ENCODE results near the gene AKAP3. TPM values are rescaled to one million over a fixed set of nuclear protein-coding genes. Genes with fewer than 3 reads are reported as not detected.

AKAP3 gene
- total and polyA plus RNA-seq, 10 of the 15 experiments (the other 5 are each of a cell fraction or from before 2014, with no cell fraction given): 0.40 to 2.4 (median 1.3) TPM

GRCh38 chr12:4589941-4590340, 58.9 kb downstream of the AKAP3 start:
- no peak for FAIRE-seq
- in situ Hi-C loops (cut with MboI): no loop called here
- no TSS peak for BruUV-seq (replicated peaks)

More at GRCh38 chr12:4589941-4590340, 58.9 kb downstream of the AKAP3 start:
- no peak for DNase-seq (ENCODE audit: low read depth, low spot score)
- H3K4me3 ChIP-seq: no peak overlapping the region
- no peaks in the 10 kb centered on the region for H3K9me3 ChIP-seq (replicated peaks; ENCODE audit: control insufficient read depth, insufficient read depth, low read length)
- no peaks in the 10 kb centered on the region for H4K20me1 ChIP-seq (ENCODE audit: control insufficient read depth, insufficient read depth)
- RAD21 ChIA-PET (ENCODE audit: unreplicated experiment): no interaction called here
- H3K27ac ChIP-seq (ENCODE audit: control insufficient read depth, insufficient read depth): no peak overlapping the region
- SMC1A ChIA-PET (ENCODE audit: uncharacterized antibody, unreplicated experiment): interaction anchor here (0.6 to 1.2 kb wide), 2 partner anchors 14 to 15 kb away, joined by 3 to 4 read pairs; no protein-coding TSS in a partner anchor
- H3K79me2 ChIP-seq (ENCODE audit: control insufficient read depth, insufficient read depth, low read length): no peaks in the 10 kb centered on the region
- H3K4me2 ChIP-seq (ENCODE audit: control insufficient read depth, insufficient read depth): no peak overlapping the region
- WGBS (ENCODE audit: insufficient coverage, insufficient replicate concordance, low lambda C conversion rate, missing lambda C conversion rate): 20% methylated on average over 2 of the region's 2 CpGs
- H3K27me3 ChIP-seq (replicated peaks in 1 of 2; ENCODE audit: control insufficient read depth in 2 of 2, insufficient read depth in 2 of 2, low read length in 1 of 2): no peaks in the 10 kb centered on the region
- no peaks in the 10 kb centered on the region for H3K36me3 ChIP-seq (ENCODE audit: control insufficient read depth in 2 of 2, insufficient read depth in 2 of 2, low read length in 1 of 2)
- POLR2A ChIA-PET: no interaction called here
- CTCF ChIA-PET: no interaction called here
- no peak for ATAC-seq
- no peak overlapping the region for H3K9ac ChIP-seq (ENCODE audit: control insufficient read depth, insufficient read depth, low read length)
- H3K4me1 ChIP-seq (ENCODE audit: control insufficient read depth, insufficient read depth, low read length): no peaks in the 10 kb centered on the region
- intact Hi-C loops (cut with micrococcal nuclease; ENCODE audit: unreplicated experiment): no loop called here
- TF ChIP-seq, protein P1, sequence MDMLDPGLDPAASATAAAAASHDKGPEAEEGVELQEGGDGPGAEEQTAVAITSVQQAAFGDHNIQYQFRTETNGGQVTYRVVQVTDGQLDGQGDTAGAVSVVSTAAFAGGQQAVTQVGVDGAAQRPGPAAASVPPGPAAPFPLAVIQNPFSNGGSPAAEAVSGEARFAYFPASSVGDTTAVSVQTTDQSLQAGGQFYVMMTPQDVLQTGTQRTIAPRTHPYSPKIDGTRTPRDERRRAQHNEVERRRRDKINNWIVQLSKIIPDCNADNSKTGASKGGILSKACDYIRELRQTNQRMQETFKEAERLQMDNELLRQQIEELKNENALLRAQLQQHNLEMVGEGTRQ (IDR thresholded peaks at IDR 0.05; ENCODE audit: borderline replicate concordance, low read depth, low read length): no peak
- TF ChIP-seq LARP7 (IDR thresholded peaks at IDR 0.05) (no peak), PAX8 (IDR thresholded peaks at IDR 0.05) (no peak), TCF7 (IDR thresholded peaks at IDR 0.05; ENCODE audit: borderline replicate concordance) (no peak), EP300 (IDR thresholded peaks at IDR 0.05; ENCODE audit: borderline replicate concordance in 1 of 2, control insufficient read depth in 1 of 2, low read depth in 2 of 2, low read length in 2 of 2) (no peak), CHD2 (IDR thresholded peaks at IDR 0.05; ENCODE audit: borderline replicate concordance, low read depth, low read length) (no peak), ZNF384 (IDR thresholded peaks at IDR 0.05; ENCODE audit: borderline replicate concordance, low read depth, low read length) (no peak), POLR2AphosphoS5 (IDR thresholded peaks at IDR 0.05; ENCODE audit: low read length) (no peak)
- TF ChIP-seq, protein P2, sequence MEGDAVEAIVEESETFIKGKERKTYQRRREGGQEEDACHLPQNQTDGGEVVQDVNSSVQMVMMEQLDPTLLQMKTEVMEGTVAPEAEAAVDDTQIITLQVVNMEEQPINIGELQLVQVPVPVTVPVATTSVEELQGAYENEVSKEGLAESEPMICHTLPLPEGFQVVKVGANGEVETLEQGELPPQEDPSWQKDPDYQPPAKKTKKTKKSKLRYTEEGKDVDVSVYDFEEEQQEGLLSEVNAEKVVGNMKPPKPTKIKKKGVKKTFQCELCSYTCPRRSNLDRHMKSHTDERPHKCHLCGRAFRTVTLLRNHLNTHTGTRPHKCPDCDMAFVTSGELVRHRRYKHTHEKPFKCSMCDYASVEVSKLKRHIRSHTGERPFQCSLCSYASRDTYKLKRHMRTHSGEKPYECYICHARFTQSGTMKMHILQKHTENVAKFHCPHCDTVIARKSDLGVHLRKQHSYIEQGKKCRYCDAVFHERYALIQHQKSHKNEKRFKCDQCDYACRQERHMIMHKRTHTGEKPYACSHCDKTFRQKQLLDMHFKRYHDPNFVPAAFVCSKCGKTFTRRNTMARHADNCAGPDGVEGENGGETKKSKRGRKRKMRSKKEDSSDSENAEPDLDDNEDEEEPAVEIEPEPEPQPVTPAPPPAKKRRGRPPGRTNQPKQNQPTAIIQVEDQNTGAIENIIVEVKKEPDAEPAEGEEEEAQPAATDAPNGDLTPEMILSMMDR (IDR thresholded peaks at IDR 0.05 in 2 of 3, conservative IDR thresholded peaks at IDR 0.05 in 1 of 3; ENCODE audit: control insufficient read depth in 2 of 3, extremely low read depth in 1 of 3, insufficient read depth in 1 of 3, low read depth in 3 of 3, low read length in 3 of 3): no peak
- TF ChIP-seq, protein P3, sequence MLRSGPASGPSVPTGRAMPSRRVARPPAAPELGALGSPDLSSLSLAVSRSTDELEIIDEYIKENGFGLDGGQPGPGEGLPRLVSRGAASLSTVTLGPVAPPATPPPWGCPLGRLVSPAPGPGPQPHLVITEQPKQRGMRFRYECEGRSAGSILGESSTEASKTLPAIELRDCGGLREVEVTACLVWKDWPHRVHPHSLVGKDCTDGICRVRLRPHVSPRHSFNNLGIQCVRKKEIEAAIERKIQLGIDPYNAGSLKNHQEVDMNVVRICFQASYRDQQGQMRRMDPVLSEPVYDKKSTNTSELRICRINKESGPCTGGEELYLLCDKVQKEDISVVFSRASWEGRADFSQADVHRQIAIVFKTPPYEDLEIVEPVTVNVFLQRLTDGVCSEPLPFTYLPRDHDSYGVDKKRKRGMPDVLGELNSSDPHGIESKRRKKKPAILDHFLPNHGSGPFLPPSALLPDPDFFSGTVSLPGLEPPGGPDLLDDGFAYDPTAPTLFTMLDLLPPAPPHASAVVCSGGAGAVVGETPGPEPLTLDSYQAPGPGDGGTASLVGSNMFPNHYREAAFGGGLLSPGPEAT (IDR thresholded peaks at IDR 0.05; ENCODE audit: low read depth): no peak
- H2AFZ ChIP-seq (ENCODE audit: control insufficient read depth, low read depth, low read length): no peak overlapping the region
